Measurements from ENCODE around the gene MGAT3. TPM values are rescaled to one million over a fixed set of nuclear protein-coding genes. Genes with fewer than 3 reads are reported as not detected.

Gene MGAT3
- total RNA-seq, 4 donors from 2014 or later = 0.45 to 1.6 (median 0.90) TPM

- 78 to 82% methylated on average over 8 to 10 of the region's 11 CpGs for WGBS, 2 donors
- Histone ChIP-seq H3K27me3 (no peaks in the 10 kb centered on the region), H3K9me3 (no peaks in the 10 kb centered on the region), H3K36me3 (no peaks in the 10 kb centered on the region), H3K4me3 (replicated peaks in 1 of 3) (no peak overlapping the region), H3K27ac (no peak overlapping the region), H3K4me1 (peaks cover 14 to 28% of the 10 kb centered on the region in 2 donors)
- intact Hi-C loops (cut with DNase I) = no loop called here
- no peak for DNase-seq
- no peak for TF ChIP-seq POLR2A (IDR thresholded peaks at IDR 0.05)
Measured at GRCh38 chr22:39474351-39475111, 17.7 kb downstream of the MGAT3 start.

GRCh38 chr22:39475337-39475736, 18.5 kb downstream of the MGAT3 start:
- intact Hi-C loops (cut with DNase I) = no loop called here
- H3K27ac ChIP-seq = no peak overlapping the region

GRCh38 chr22:39475902-39476301, 19.1 kb downstream of the MGAT3 start:
- peaks cover 14 to 19% of the 10 kb centered on the region in 2 donors for H3K4me1 ChIP-seq
- TF ChIP-seq POLR2A (IDR thresholded peaks at IDR 0.05) (no peak), CTCF (IDR thresholded peaks at IDR 0.05) (no peak)
- H3K36me3 ChIP-seq = no peaks in the 10 kb centered on the region
- WGBS, 2 donors = 45 to 52% methylated on average over 3 of the region's 3 CpGs
- H3K4me3 ChIP-seq (replicated peaks in 1 of 3) = no peak overlapping the region
- no peaks in the 10 kb centered on the region for H3K9me3 ChIP-seq
- H3K27ac ChIP-seq = no peak overlapping the region
- H3K27me3 ChIP-seq = no peaks in the 10 kb centered on the region
- intact Hi-C loops (cut with DNase I) = no loop called here
- DNase-seq = no peak

More at GRCh38 chr22:39475337-39475736, 18.5 kb downstream of the MGAT3 start:
- TF ChIP-seq CTCF (IDR thresholded peaks at IDR 0.05) = no peak
- TF ChIP-seq POLR2A (IDR thresholded peaks at IDR 0.05) = no peak
- no peaks in the 10 kb centered on the region for H3K9me3 ChIP-seq
- no peaks in the 10 kb centered on the region for H3K27me3 ChIP-seq
- no peaks in the 10 kb centered on the region for H3K36me3 ChIP-seq
- WGBS, 2 donors = 60 to 70% methylated on average over 8 to 9 of the region's 9 CpGs
- H3K4me1 ChIP-seq = peaks cover 14 to 22% of the 10 kb centered on the region in 2 donors
- DNase-seq = no peak
- H3K4me3 ChIP-seq (replicated peaks in 1 of 3) = no peak overlapping the region

- WGBS, 2 donors = 84 to 86% methylated on average over 13 of the region's 13 CpGs
- H3K27ac ChIP-seq = no peak overlapping the region
- H3K4me3 ChIP-seq (replicated peaks in 1 of 3) = no peak overlapping the region
- H3K27me3 ChIP-seq = no peaks in the 10 kb centered on the region
- no peak for DNase-seq
- no peak for TF ChIP-seq CTCF (IDR thresholded peaks at IDR 0.05)
- TF ChIP-seq POLR2A (IDR thresholded peaks at IDR 0.05) = no peak
- no peaks in the 10 kb centered on the region for H3K9me3 ChIP-seq
- H3K36me3 ChIP-seq = no peaks in the 10 kb centered on the region
- intact Hi-C loops (cut with DNase I) = no loop called here
- H3K4me1 ChIP-seq = peaks cover 11% of the 10 kb centered on the region in 2 donors
Measured at GRCh38 chr22:39476664-39477063, 19.9 kb downstream of the MGAT3 start.

GRCh38 chr22:39477542-39477941, 20.7 kb downstream of the MGAT3 start:
- WGBS, 2 donors = 90 to 93% methylated on average over 9 of the region's 9 CpGs

More at GRCh38 chr22:39477542-39477941, 20.7 kb downstream of the MGAT3 start:
- TF ChIP-seq POLR2A (IDR thresholded peaks at IDR 0.05) = no peak
- TF ChIP-seq CTCF (IDR thresholded peaks at IDR 0.05) = no peak
- no peaks in the 10 kb centered on the region for H3K27me3 ChIP-seq
- H3K4me3 ChIP-seq (replicated peaks in 1 of 3) = no peak overlapping the region
- intact Hi-C loops (cut with DNase I) = no loop called here
- H3K36me3 ChIP-seq = no peaks in the 10 kb centered on the region
- DNase-seq = no peak
- H3K27ac ChIP-seq = no peak overlapping the region
- no peaks in the 10 kb centered on the region for H3K9me3 ChIP-seq
- H3K4me1 ChIP-seq = peaks cover 2 to 3% of the 10 kb centered on the region in 2 donors

Data from thyroid gland (tissue), 4 donors.